ENCODE measurements around the gene FCMR.
A peak's percentile ranks its signal among the peaks of the same experiment; 100 is the strongest.
"Not testable (repeated sequence)": the region's sequence is repeated elsewhere in the genome, so short reads cannot be mapped to it uniquely, and the experiment has no call there.

FCMR gene

GRCh38 chr1:206872139-206872538, 49.6 kb downstream of the FCMR start:
- DNase-seq (ENCODE audit: low read depth) = no peak

GRCh38 chr1:206868264-206868663, 53.5 kb downstream of the FCMR start:
- DNase-seq (ENCODE audit: low read depth) = no peak

- peak; percentile 26 for DNase-seq (ENCODE audit: low read depth)
These were observed 54.0 kb downstream of the FCMR start for GRCh38 chr1:206867716-206868115.

DNA sequence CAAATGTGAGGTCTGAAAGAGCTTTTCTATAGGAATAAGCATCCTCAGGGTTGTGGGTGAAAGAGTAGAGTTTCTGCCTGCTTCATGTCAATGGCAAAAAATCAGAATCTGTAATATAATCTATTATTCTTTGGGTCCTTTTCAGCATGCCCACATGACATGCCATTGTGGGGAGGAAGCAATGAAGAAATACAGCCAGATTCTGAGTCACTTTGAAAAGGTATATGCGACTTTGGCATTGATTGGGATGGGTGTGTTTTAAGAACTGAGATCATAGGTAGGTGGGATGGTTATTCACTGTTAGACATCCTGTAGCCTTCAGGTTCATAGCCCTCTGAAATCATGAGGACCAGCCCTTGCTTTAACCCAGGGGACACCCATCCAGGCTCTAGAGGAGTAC, 54.5 kb downstream of the FCMR start:
- DNase-seq (ENCODE audit: low read depth) = no peak

GRCh38 chr1:206866062-206866461, 55.7 kb downstream of the FCMR start:
- DNase-seq (ENCODE audit: low read depth) = no peak

- DNase-seq (ENCODE audit: low read depth) = peak; percentile 84
These were observed 56.6 kb downstream of the FCMR start, which contains the start of gene IL20 for GRCh38 chr1:206864939-206865671. Gene IL20 (plus strand): TSS chr1:206865623. CDS start chr1:206865853, 230 bp downstream.

- DNase-seq (ENCODE audit: low read depth) = no peak
These were observed 58.5 kb downstream of the FCMR start for GRCh38 chr1:206863266-206863665.

DNA sequence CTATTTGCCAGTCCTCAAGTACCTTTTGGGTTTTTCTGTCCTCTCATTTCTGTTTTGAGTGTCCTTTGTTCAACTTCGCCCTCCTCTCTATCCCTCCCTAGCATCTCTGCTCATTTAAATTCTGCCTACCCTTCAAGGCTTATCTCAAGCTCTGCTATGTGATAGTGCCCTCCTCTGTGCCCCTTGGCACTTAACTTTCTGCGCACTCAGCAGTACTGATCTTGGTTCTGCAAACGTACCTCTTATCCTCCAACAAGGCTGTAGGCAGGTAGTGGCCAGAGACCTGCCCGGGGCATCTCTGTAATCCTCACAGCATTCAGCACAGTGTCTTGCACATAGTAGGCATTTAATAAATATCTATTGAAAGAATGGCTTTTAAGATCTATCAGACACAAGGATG, 61.6 kb downstream of the FCMR start:
- no peak for DNase-seq (ENCODE audit: low read depth)

GRCh38 chr1:206859082-206859521, 62.6 kb downstream of the FCMR start:
- DNase-seq (ENCODE audit: low read depth) = peak; percentile 10

- peak; percentile 41 for DNase-seq (ENCODE audit: low read depth)
These were observed 64.9 kb downstream of the FCMR start for GRCh38 chr1:206856674-206857464.

DNA sequence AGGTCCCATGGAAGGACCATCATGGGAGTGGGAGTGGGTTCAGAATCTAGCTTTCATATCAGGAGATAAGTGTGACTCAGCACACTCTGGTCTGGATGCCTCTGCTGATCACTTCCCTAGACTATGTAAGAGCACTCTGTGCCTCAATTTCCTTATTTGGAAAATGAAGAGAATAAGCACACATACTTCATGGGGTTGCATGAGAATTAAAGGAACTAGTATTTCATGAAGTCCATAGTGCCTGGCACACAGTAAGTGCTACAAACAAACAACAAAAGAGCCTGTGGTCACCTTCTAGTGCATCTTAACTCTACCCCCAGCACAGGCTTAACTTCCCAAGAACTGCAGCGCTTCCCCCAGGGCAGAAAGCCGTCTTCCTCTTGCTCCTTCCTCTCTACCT, 65.9 kb downstream of the FCMR start:
- no peak for DNase-seq (ENCODE audit: low read depth)

DNA sequence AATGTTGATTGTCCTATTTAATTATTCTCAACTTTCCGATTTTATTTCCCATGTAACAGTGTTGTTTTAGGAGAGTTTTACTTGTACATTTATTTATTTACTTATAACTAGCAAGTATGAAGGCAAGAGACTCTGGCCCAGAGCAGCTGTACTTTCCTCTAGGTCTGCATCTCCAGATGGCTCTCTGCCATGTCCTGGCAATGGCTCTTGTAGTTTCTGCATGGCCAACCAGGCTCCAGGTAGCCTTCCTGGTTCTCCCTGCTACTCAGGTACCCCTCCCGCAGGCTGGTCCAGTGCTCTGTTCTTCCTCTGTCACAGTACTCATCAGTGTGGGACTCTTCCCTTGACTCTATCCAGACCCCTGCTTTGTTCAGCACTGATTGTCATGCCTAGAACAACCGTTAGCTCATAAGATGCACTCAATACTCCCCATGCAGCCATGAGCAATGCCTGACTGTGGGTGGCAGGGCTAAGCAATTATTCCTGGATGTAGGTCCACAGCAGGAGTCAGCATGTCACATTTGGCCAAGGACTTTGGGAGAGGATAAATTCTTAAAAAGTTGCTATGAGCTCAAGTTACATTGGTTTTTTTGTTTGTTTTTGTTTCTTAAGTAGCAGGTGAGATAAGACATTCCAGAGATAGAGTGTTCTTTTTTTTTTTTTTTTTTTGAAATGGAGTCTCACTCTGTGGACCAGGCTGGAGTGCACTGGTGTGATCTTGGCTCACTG, 67.2 kb downstream of the FCMR start:
- no peak for DNase-seq (ENCODE audit: low read depth)

DNA sequence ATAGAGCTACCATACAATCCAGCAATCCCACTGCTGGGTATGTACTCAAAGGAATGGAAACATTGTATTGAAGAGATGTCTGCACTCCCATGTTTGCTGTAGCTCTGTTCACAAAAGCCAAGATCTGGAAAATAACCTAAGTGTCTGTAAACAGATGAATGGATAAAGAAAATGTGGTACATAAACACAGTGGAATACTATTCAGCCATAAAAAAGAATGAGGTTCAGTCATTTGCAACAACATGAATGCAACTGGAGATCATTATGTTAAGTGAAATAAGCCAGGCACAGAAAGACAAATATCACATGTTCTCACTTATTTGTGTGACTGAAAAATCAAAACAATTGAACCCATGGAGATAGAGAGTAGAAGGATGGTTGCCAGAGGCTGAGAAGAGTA, 68.0 kb downstream of the FCMR start:
- DNase-seq (ENCODE audit: low read depth) = not testable (repeated sequence)

Data from ELR (cell line).